GM18507 (cell line): ENCODE data around the gene NCBP1.

ENCODE experiments used
- DNase-seq: peaks from one replicate; pipeline ENCODE4 v3.0.0; 2011; ENCODE audit warnings: low read depth; ENCODE audit not compliant: insufficient read length; ENCODE audit errors: extremely low spot score
- FAIRE-seq: peaks from 2 replicates; lab custom pipeline; 2011; peaks lifted over from hg19 to GRCh38; lab: Jason Lieb, UNC

Gene NCBP1

DNA sequence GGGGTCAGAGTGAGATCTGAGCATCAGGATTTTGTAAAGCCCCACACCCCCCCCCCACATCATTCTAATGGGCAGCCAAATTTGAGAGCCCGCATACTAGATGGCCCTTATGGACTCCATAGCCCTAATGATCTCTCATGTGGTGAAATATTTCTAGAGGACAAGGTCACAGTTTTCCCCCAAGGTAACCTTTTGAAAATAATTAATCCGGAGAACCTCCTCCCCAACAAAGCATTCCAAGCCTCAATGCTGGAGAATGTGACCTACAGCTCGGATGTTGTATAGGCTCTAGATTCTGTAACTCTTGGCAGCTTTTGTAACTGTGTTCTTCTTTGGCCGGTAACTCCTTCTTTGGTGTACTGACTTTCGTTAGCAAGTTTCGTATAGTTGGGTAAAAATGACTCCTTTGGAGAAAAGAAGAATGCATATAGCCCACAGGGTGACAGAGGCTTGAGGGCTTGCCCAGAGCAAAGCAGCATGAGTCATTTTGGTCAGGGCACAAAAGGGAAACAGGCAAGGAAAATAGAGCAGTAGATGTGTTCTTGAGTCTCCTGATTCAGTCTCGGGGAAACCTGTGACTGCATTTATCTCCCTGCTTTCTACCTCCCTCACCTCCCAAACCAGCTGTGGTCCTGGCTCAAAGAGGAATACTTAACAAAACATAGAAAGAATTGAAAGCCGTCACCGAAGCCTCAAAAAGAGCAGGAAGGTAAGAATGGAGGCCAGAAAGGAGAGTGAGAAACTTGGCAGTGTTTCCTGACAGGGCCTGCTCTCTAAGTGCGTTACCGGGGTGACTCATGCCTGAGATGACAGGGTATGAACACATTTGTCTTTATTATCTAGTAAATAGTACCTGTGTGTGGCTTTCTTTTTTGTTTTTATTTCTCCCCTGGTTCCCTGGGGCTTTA is 70.1 kb downstream of the NCBP1 start:
- FAIRE-seq (no peak), DNase-seq (no peak)

DNA sequence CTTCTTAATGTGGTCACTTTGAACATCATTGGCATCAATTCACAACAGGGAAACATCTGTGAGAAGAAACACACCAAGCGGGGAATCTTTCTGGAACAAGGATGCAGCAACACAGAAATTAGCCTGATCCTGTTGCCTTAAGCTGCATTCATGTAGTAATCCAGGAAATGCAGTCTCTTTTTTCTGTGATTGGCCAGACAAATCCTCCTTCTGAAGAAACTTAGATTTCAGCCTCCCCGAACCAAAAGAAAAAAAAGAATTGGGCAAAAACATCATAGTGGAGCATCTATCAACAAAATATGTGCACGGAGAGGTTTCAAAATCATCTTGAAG is 70.7 kb downstream of the NCBP1 start:
- DNase-seq, result no peak
- no peak for FAIRE-seq

GRCh38 chr9:97704851-97705250 is 71.2 kb downstream of the NCBP1 start:
- DNase-seq (no peak), FAIRE-seq (no peak)

DNA sequence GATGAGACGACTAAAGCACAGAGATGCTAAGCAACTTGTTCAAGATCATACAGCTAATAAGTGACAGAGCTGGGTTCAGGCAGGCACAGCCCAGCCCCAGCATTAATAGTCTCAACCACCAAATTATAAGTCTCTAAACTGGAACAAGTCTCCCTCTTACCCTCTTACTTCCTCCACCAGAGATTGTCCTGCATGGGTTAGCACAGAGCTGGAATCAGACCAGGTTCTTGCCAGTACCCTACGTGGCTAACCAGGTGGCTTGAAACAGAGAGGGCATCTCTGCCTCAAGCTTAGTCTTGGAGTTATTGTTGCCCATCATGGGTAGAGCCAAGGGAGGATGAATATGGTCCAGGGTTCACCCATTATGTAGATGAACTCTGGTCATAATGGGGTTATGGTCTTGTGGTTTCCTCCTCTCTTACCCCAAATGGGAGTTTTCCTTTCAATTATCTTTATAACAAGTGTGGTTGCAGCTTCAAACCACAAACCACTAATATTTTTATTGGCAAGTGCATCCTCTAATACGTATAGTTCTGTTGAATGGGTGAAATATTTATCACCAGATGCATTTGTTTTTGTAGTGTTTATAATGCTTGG is 71.8 kb downstream of the NCBP1 start:
- FAIRE-seq, result no peak
- DNase-seq, result no peak

DNA sequence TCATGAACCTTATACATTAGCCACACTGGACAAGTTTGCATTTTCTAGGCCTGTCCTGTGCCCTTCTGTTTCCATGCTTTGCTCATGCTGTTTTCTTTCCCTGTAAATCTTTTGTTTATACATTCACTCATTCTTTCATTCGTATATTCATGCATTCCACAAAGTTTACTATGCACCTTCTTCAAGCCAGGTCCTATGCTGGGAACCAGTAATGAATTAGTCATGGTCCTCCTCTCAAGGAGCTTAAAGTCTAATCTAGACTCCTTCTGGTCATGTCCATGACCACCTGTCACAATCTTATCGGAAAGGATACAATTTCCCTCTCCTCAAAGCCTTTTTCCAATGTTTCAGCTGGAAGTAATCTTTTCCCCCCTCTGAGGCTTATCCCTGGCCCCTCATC is 72.6 kb downstream of the NCBP1 start:
- FAIRE-seq (no peak), DNase-seq (no peak)

DNA sequence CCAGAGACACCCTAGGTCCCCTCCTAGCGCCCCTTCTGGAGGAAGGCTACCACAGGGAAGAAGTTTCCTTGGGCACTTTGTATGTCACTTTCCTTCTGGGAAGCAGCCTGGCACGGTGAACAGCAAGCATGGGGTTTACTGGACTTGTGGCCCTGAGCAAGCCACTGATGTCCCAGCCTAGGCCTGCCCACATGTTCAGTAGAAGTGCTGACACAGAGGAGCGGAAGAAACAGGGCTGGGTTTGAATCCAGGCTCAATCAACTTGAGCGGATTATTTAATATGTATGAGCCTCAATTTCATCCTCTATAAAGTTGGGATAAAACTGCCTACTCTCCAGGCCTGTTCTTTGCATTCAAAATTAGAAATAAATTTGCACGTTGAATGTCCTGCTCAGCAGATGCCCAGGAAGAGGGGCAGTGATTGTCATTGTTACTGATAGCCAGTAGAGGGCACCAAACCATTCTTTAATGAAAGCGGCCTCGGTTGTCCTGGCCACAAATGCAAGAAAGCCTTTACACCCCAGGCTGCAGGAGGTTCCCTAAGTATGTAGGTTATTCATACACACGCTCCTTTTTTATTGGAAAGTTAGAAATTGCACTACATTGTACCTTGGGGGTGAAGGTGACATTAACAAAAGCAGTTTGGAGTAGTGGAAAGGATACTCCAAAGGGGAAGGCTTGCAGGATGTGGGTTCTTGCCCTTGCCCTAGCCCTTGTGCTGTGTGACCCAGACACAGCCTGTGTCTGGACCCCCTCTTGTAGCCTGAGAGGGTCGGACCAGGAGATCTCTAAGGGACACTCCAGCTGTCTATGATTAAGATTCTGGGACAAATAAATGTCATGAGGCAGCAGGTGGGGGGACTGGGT is 77.0 kb downstream of the NCBP1 start:
- DNase-seq (peak; percentile 60), FAIRE-seq (peak; percentile 87)

- FAIRE-seq (no peak), DNase-seq (no peak)
These were observed 77.6 kb downstream of the NCBP1 start for GRCh38 chr9:97711223-97711626.

GRCh38 chr9:97714435-97714834 is 80.8 kb downstream of the NCBP1 start:
- FAIRE-seq (no peak), DNase-seq (no peak)

- no peak for DNase-seq
- FAIRE-seq, result no peak
These were observed 84.2 kb downstream of the NCBP1 start for GRCh38 chr9:97717866-97718265.

DNA sequence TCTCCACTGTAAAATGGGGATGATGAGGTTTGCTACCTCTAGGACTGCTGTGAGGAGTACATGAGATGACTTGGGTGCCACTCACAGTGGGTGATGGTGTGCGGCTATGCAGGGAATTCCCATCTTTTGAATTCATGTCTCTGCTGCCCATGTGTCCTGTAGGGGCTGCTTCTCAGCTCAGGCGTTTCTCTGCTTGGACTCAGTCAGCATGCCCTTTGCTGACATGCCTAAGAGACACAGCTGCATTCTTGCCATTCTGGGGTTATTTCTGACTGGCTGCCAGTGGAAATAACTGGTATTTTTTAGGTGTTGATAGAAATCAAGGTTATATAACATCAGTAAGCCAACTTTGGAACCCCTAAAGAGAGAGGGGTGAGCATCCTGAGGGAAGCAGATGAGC is 87.8 kb downstream of the NCBP1 start:
- FAIRE-seq (no peak), DNase-seq (no peak)

GRCh38 chr9:97722331-97722730 is 88.7 kb downstream of the NCBP1 start:
- no peak for FAIRE-seq

More at GRCh38 chr9:97722331-97722730, 88.7 kb downstream of the NCBP1 start:
- DNase-seq, result no peak
